GM23338 (cell line): ENCODE data around the gene PAX5. TPM values are rescaled to one million over a fixed set of nuclear protein-coding genes. Genes with fewer than 3 reads are reported as not detected.

Experiments used
- ATAC-seq: fragments of 200-7000 bp; cut with Tn5 transposase; 3 replicates; pipeline ENCODE4 v1.9.1; 2020
- DNase-seq: peaks from one replicate; pipeline ENCODE4 v3.0.0-alpha.2; 2015; ENCODE audit warnings: low spot score
- H2AFZ ChIP-seq: fragments of 200-600 bp; sonication (generic); 2 replicates; pipeline ENCODE4 v1.8.0; 2016; ENCODE audit warnings: antibody characterized with exemption, mild to moderate bottlenecking, moderate library complexity
- H3F3A ChIP-seq: fragments of 200-600 bp; sonication (generic); replicated peaks from 2 replicates; pipeline ENCODE4 v1.8.0; 2017; ENCODE audit warnings: antibody characterized with exemption, mixed run types, low read depth
- H3K27ac ChIP-seq: fragments of 200-600 bp; sonication (generic); 2 replicates; pipeline ENCODE4 v1.6.1; 2016; ENCODE audit warnings: low read depth
- H3K27me3 ChIP-seq: fragments of 200-600 bp; sonication (generic); 2 replicates; pipeline ENCODE4 v1.8.0; 2016; ENCODE audit warnings: mild to moderate bottlenecking, mixed run types, moderate library complexity; ENCODE audit not compliant: insufficient read depth
- H3K36me3 ChIP-seq: fragments of 200-600 bp; sonication (generic); 2 replicates; pipeline ENCODE4 v1.8.0; 2016; ENCODE audit warnings: mild to moderate bottlenecking; ENCODE audit not compliant: insufficient read depth
- H3K4me1 ChIP-seq: fragments of 200-600 bp; sonication (generic); 2 replicates; pipeline ENCODE4 v1.8.0; 2016; ENCODE audit warnings: mild to moderate bottlenecking, moderate library complexity; ENCODE audit not compliant: insufficient read depth
- H3K4me2 ChIP-seq: fragments of 200-600 bp; sonication (generic); 2 replicates; pipeline ENCODE4 v1.7.1; 2017; ENCODE audit warnings: mixed run types
- H3K4me3 ChIP-seq: fragments of 200-600 bp; sonication (generic); 2 replicates; pipeline ENCODE4 v1.6.1; 2016; ENCODE audit warnings: mixed run types
- H3K79me2 ChIP-seq: fragments of 200-600 bp; sonication (generic); replicated peaks from 2 replicates; pipeline ENCODE4 v1.8.0; 2017; ENCODE audit warnings: mild to moderate bottlenecking; ENCODE audit not compliant: insufficient read depth
- H3K9me2 ChIP-seq: fragments of 200-600 bp; sonication (generic); 2 replicates; pipeline ENCODE4 v1.8.0; 2017; ENCODE audit not compliant: insufficient read depth
- H4K20me1 ChIP-seq: fragments of 200-600 bp; sonication (generic); replicated peaks from 2 replicates; pipeline ENCODE4 v1.8.0; 2017; ENCODE audit warnings: mild to moderate bottlenecking; ENCODE audit not compliant: insufficient read depth
- H3K27ac Mint-ChIP-seq: 2 replicates; pipeline ENCODE4 v1.8.0; 2020; ENCODE audit warnings: inconsistent platforms, mild to moderate bottlenecking, moderate library complexity, mixed read lengths
- H3K27me3 Mint-ChIP-seq: 3 replicates; pipeline ENCODE4 v1.8.0; 2022; ENCODE audit warnings: low read depth, mild to moderate bottlenecking, moderate library complexity, mixed read lengths, inconsistent platforms; ENCODE audit not compliant: insufficient read depth, poor library complexity
- H3K36me3 Mint-ChIP-seq: 3 replicates; pipeline ENCODE4 v1.8.0; 2021; ENCODE audit warnings: low read depth, mild to moderate bottlenecking, inconsistent platforms, moderate library complexity, mixed read lengths
- H3K4me1 Mint-ChIP-seq: 3 replicates; pipeline ENCODE4 v1.8.0; 2020; ENCODE audit warnings: mild to moderate bottlenecking, inconsistent platforms, mixed read lengths
- H3K4me3 Mint-ChIP-seq: 3 replicates; pipeline ENCODE4 v1.8.0; 2021; ENCODE audit warnings: moderate library complexity, mild to moderate bottlenecking, inconsistent platforms, mixed read lengths
- H3K9me3 Mint-ChIP-seq: 3 replicates; pipeline ENCODE4 v1.8.0; 2020; ENCODE audit warnings: moderate library complexity, mild to moderate bottlenecking, inconsistent platforms, mixed read lengths
- CREB1 ChIP-seq: fragments of 250-450 bp; sonication (Bioruptor Pico); IDR thresholded peaks from 2 replicates; pipeline ENCODE4 v1.5.0; 2020; ENCODE audit warnings: low read depth, mild to moderate bottlenecking, moderate library complexity
- ETS1 ChIP-seq: IDR thresholded peaks from 2 replicates; pipeline ENCODE4 v1.6.1; 2016; ENCODE audit warnings: antibody characterized with exemption
- EZH2 ChIP-seq: fragments of 200-600 bp; sonication (generic); IDR thresholded peaks from one replicate; pipeline ENCODE4 v1.8.0; 2017; ENCODE audit warnings: antibody characterized with exemption, mild to moderate bottlenecking, low read depth; ENCODE audit not compliant: unreplicated experiment
- EZH2phosphoT487 ChIP-seq: fragments of 200-600 bp; sonication (generic); IDR thresholded peaks from one replicate; pipeline ENCODE4 v1.8.1; 2018; ENCODE audit warnings: antibody characterized with exemption; ENCODE audit not compliant: unreplicated experiment
- JUNB ChIP-seq: IDR thresholded peaks from one replicate; pipeline ENCODE4 v1.6.1; 2016; ENCODE audit warnings: antibody characterized with exemption; ENCODE audit not compliant: unreplicated experiment
- NANOG ChIP-seq: IDR thresholded peaks from 2 replicates; pipeline ENCODE4 v1.6.1; 2016; ENCODE audit warnings: antibody characterized with exemption, borderline replicate concordance
- POLR2AphosphoS5 ChIP-seq: IDR thresholded peaks from 2 replicates; pipeline ENCODE4 v1.6.1; 2016; ENCODE audit warnings: antibody characterized with exemption, low read depth
- STAT1 ChIP-seq: IDR thresholded peaks from one replicate; pipeline ENCODE4 v1.6.1; 2016; ENCODE audit warnings: antibody characterized with exemption; ENCODE audit not compliant: unreplicated experiment
- ZNF114 ChIP-seq: fragments of 250-450 bp; sonication (Bioruptor Pico); IDR thresholded peaks from 2 replicates; pipeline ENCODE4 v1.5.0; 2020; ENCODE audit warnings: mild to moderate bottlenecking, moderate library complexity
- ZNF331 ChIP-seq: fragments of 250-450 bp; sonication (Bioruptor Pico); IDR thresholded peaks from 2 replicates; pipeline ENCODE4 v1.5.0; 2020; ENCODE audit warnings: low read depth, mild to moderate bottlenecking, moderate library complexity
- ZNF462 ChIP-seq: fragments of 250-450 bp; sonication (Bioruptor Pico); IDR thresholded peaks from 2 replicates; pipeline ENCODE4 v1.5.0; 2020; ENCODE audit warnings: mild to moderate bottlenecking, moderate library complexity
- polyA plus RNA-seq: library from polyadenylated mRNA; unstranded; fragments of >200 nt; fragmentation: Nextera tagmentation; extraction: Ambion mirVana; gene quantifications from 2 replicates; pipeline ENCODE4 v1.2.1, GENCODE V29; 2016
- total RNA-seq: library from RNA; depleted of rRNA; stranded (reverse); fragments of >200 nt; shearing (Covaris generic); gene quantifications from 2 replicates; pipeline ENCODE4 v1.2.3, GENCODE V29; 2014
- TF ChIP-seq, protein P1 (sequence below), 2 experiments: fragments of 200-600 bp in 1 of 2; sonication (generic) in 1 of 2; conservative IDR thresholded peaks; 2 replicates each; pipeline versions ENCODE4 v1.5.1 to v1.6.1; 2016 to 2017; ENCODE audit warnings: antibody characterized with exemption in 2 of 2, low read depth in 2 of 2, mild to moderate bottlenecking in 2 of 2, moderate library complexity in 1 of 2
- TF ChIP-seq, protein P2 (sequence below): IDR thresholded peaks from one replicate; pipeline ENCODE4 v1.6.1; 2018; ENCODE audit warnings: antibody characterized with exemption; ENCODE audit not compliant: unreplicated experiment

PAX5 gene
- total and polyA plus RNA-seq, 2 experiments from 2014 or later: 0.17 to 0.60 TPM

- no peaks in the 10 kb centered on the region for H3K27me3 ChIP-seq
- no peaks in the 10 kb centered on the region for H4K20me1 ChIP-seq
- H3F3A ChIP-seq: no peaks in the 10 kb centered on the region
- no peak for TF ChIP-seq JUNB
- no peak for TF ChIP-seq POLR2AphosphoS5
- TF ChIP-seq ZNF114 (CRISPR knock-in tag): no peak
- no peak for TF ChIP-seq STAT1
- no peak for TF ChIP-seq EZH2
- TF ChIP-seq ZNF331 (CRISPR knock-in tag): no peak
- TF ChIP-seq CREB1 (CRISPR knock-in tag): no peak
- TF ChIP-seq ETS1: no peak
- TF ChIP-seq EZH2phosphoT487: no peak
- TF ChIP-seq ZNF462 (CRISPR knock-in tag): no peak
- TF ChIP-seq, protein P1, sequence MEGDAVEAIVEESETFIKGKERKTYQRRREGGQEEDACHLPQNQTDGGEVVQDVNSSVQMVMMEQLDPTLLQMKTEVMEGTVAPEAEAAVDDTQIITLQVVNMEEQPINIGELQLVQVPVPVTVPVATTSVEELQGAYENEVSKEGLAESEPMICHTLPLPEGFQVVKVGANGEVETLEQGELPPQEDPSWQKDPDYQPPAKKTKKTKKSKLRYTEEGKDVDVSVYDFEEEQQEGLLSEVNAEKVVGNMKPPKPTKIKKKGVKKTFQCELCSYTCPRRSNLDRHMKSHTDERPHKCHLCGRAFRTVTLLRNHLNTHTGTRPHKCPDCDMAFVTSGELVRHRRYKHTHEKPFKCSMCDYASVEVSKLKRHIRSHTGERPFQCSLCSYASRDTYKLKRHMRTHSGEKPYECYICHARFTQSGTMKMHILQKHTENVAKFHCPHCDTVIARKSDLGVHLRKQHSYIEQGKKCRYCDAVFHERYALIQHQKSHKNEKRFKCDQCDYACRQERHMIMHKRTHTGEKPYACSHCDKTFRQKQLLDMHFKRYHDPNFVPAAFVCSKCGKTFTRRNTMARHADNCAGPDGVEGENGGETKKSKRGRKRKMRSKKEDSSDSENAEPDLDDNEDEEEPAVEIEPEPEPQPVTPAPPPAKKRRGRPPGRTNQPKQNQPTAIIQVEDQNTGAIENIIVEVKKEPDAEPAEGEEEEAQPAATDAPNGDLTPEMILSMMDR (conservative IDR thresholded peaks at IDR 0.05; ENCODE audit: low read depth in 2 of 2): no peak
- TF ChIP-seq NANOG: no peak
- TF ChIP-seq, protein P2, sequence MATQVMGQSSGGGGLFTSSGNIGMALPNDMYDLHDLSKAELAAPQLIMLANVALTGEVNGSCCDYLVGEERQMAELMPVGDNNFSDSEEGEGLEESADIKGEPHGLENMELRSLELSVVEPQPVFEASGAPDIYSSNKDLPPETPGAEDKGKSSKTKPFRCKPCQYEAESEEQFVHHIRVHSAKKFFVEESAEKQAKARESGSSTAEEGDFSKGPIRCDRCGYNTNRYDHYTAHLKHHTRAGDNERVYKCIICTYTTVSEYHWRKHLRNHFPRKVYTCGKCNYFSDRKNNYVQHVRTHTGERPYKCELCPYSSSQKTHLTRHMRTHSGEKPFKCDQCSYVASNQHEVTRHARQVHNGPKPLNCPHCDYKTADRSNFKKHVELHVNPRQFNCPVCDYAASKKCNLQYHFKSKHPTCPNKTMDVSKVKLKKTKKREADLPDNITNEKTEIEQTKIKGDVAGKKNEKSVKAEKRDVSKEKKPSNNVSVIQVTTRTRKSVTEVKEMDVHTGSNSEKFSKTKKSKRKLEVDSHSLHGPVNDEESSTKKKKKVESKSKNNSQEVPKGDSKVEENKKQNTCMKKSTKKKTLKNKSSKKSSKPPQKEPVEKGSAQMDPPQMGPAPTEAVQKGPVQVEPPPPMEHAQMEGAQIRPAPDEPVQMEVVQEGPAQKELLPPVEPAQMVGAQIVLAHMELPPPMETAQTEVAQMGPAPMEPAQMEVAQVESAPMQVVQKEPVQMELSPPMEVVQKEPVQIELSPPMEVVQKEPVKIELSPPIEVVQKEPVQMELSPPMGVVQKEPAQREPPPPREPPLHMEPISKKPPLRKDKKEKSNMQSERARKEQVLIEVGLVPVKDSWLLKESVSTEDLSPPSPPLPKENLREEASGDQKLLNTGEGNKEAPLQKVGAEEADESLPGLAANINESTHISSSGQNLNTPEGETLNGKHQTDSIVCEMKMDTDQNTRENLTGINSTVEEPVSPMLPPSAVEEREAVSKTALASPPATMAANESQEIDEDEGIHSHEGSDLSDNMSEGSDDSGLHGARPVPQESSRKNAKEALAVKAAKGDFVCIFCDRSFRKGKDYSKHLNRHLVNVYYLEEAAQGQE: no peak
- no peaks in the 10 kb centered on the region for H3K4me1 ChIP-seq
- Mint-ChIP-seq H3K9me3 (peaks cover 9% of the 10 kb centered on the region; the same call in 2 of the 3 replicates), H3K27me3 (peaks cover 16% of the 10 kb centered on the region), H3K4me3 (no peak overlapping the region), H3K27ac (no peak overlapping the region), H3K36me3 (no peaks in the 10 kb centered on the region), H3K4me1 (no peaks in the 10 kb centered on the region; the same call in 2 of the 3 replicates)
- ATAC-seq (no peak), DNase-seq (no peak)
- H2AFZ ChIP-seq: no peak overlapping the region
- no peaks in the 10 kb centered on the region for H3K36me3 ChIP-seq
- H3K9me2 ChIP-seq: no peaks in the 10 kb centered on the region
- H3K4me3 ChIP-seq: no peak overlapping the region
- no peaks in the 10 kb centered on the region for H3K79me2 ChIP-seq
- no peak overlapping the region for H3K27ac ChIP-seq
- no peak overlapping the region for H3K4me2 ChIP-seq
Measured at GRCh38 chr9:36874261-36874660, 159.8 kb downstream of the PAX5 start.
